CD4-positive, CD25-positive, alpha-beta regulatory T cell (primary cell): Measurements from ENCODE around the gene SV2B. TPM values are rescaled to one million over a fixed set of nuclear protein-coding genes. Genes with fewer than 3 reads are reported as not detected.

Experiments used
- ATAC-seq, 2 donors: fragments of 150-1000 bp; cut with Tn5 transposase; one replicate each; pipeline ENCODE4 v1.10.0; 2021; ENCODE audit warnings: low read depth in 2 of 2, moderate number of reproducible peaks in 2 of 2, moderate library complexity in 1 of 2
- DNase-seq, 3 donors: peaks; one replicate each; pipeline versions ENCODE4 v3.0.0 to v3.0.0-alpha.2; 2012 to 2022; ENCODE audit warnings: mixed read lengths in 1 of 3
- H3K27ac ChIP-seq: one replicate; pipeline ENCODE4 v1.7.0; 2013; ENCODE audit warnings: mild to moderate bottlenecking, low read length; ENCODE audit not compliant: insufficient read depth, poor library complexity, severe bottlenecking
- H3K27me3 ChIP-seq: one replicate; pipeline ENCODE4 v1.7.0; 2013; ENCODE audit warnings: low read length; ENCODE audit not compliant: control insufficient read depth, insufficient read depth
- H3K36me3 ChIP-seq: one replicate; pipeline ENCODE4 v1.7.0; 2013; ENCODE audit warnings: mild to moderate bottlenecking, low read length, moderate library complexity; ENCODE audit not compliant: control insufficient read depth, insufficient read depth
- H3K4me1 ChIP-seq: 2 replicates; pipeline ENCODE4 v1.7.0; 2013; ENCODE audit warnings: mild to moderate bottlenecking, low read length; ENCODE audit not compliant: insufficient read depth, control insufficient read depth, poor library complexity, severe bottlenecking
- H3K4me3 ChIP-seq: one replicate; pipeline ENCODE4 v1.7.0; 2013; ENCODE audit warnings: low read depth, mild to moderate bottlenecking, low read length, moderate library complexity
- H3K9me3 ChIP-seq, 2 experiments: 1 replicate in 1 of 2; 2 replicates in 1 of 2; pipeline ENCODE4 v1.7.0; 2013; ENCODE audit warnings: low read length in 2 of 2, mild to moderate bottlenecking in 1 of 2, moderate library complexity in 1 of 2; ENCODE audit not compliant: control insufficient read depth in 2 of 2
- H3K27ac Mint-ChIP-seq, 3 donors: one replicate each; pipeline ENCODE4 v1.8.0; 2020 to 2022; ENCODE audit warnings: mild to moderate bottlenecking in 3 of 3, mixed read lengths in 3 of 3, moderate library complexity in 2 of 3
- H3K27me3 Mint-ChIP-seq: one replicate; pipeline ENCODE4 v1.8.0; 2022; ENCODE audit warnings: mild to moderate bottlenecking, mixed read lengths
- H3K36me3 Mint-ChIP-seq: one replicate; pipeline ENCODE4 v1.8.0; 2020; ENCODE audit warnings: mixed read lengths
- H3K4me1 Mint-ChIP-seq, 4 donors: one replicate each; pipeline ENCODE4 v1.8.0; 2020 to 2022; ENCODE audit warnings: mixed read lengths in 4 of 4, mild to moderate bottlenecking in 1 of 4
- H3K4me3 Mint-ChIP-seq, 4 donors: one replicate each; pipeline ENCODE4 v1.8.0; 2020 to 2022; ENCODE audit warnings: mild to moderate bottlenecking in 4 of 4, mixed read lengths in 4 of 4, moderate library complexity in 3 of 4
- H3K9me3 Mint-ChIP-seq, 7 donors: one replicate each; pipeline ENCODE4 v1.8.0; 2020 to 2022; ENCODE audit warnings: mixed read lengths in 7 of 7, mild to moderate bottlenecking in 3 of 7, moderate library complexity in 2 of 7
- polyA plus RNA-seq, 4 donors: library from polyadenylated mRNA; unstranded; fragments of 300-500 nt; fragmentation: Illumina TruSeq; gene quantifications; one replicate each; pipeline ENCODE4 v1.2.3, GENCODE V29; 2021
- total RNA-seq: library from RNA; stranded (reverse); gene quantifications from one replicate; pipeline ENCODE4 v1.2.3, GENCODE V29; 2022

Gene SV2B
- total and polyA plus RNA-seq, 5 donors from 2014 or later, result 0.06 TPM; not detected in 4

DNA sequence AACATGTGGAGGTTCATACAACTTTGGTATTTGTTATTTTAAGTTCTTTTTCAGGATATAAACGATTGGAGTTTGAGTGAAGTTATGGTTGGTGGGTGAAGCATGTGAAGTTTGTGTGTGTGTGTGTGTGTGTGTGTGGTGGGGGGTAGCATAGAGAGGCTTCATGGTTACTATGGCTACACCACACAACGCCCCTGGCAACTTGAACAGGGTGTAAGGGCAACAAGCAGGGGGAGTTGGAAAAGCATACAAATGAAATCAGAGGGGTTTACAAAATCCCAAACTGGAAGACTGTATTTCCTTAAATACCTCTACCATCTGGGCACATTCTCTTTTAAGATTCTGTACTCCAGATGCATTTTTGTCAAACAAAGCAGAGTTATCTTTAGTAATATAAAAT, 207.5 kb downstream of the SV2B start:
- Histone ChIP-seq H3K9me3 (no peaks in the 10 kb centered on the region), H3K4me3 (no peak overlapping the region), H3K36me3 (no peaks in the 10 kb centered on the region), H3K27ac (no peak overlapping the region), H3K27me3 (peaks cover 4% of the 10 kb centered on the region), H3K4me1 (peaks cover 74% of the 10 kb centered on the region)
- Mint-ChIP-seq H3K36me3 (no peaks in the 10 kb centered on the region), H3K9me3 (peaks cover 0 to 2% (median 0%) of the 10 kb centered on the region in 7 donors), H3K4me3 (peak overlapping the region in 1 of 4 donors; percentile 3), H3K4me1 (peaks cover 5 to 92% (median 47%) of the 10 kb centered on the region in 4 donors), H3K27me3 (peaks cover 23% of the 10 kb centered on the region), H3K27ac (peak overlapping the region in 2 of 3 donors; percentile 80 to 95)
- DNase-seq, result no peak
- ATAC-seq, result no peak

GRCh38 chr15:91308199-91308598, 208.1 kb downstream of the SV2B start:
- no peaks in the 10 kb centered on the region for H3K9me3 ChIP-seq
- ATAC-seq, result peak in 1 of 2 donors; percentile 39
- H3K27ac Mint-ChIP-seq, result peak overlapping the region in 2 of 3 donors; percentile 67 to 80

DNA sequence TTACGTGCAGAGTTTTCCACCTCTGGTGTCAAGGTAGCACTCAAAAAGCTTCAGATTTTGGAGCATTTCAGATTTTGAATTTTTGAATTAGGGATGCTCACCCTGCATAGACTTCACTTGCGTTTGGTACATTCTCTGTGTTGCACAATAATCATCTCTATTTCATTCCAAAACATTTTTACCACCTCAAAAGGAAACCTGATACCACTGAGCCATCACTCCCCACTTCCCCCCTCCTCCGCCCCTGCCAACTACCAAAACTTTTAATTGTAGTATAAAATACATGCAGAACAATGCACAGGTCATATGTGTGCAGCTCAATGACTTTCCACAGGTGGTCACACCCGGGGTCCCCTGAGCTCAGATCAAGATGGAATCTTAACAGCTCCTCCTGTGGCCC, 208.8 kb downstream of the SV2B start:
- Mint-ChIP-seq H3K9me3 (peaks cover 0 to 6% (median 2%) of the 10 kb centered on the region in 7 donors), H3K27ac (peak overlapping the region in 1 of 3 donors; percentile 21), H3K36me3 (no peaks in the 10 kb centered on the region), H3K4me1 (peaks cover 11 to 89% (median 50%) of the 10 kb centered on the region in 4 donors), H3K27me3 (peaks cover 23% of the 10 kb centered on the region), H3K4me3 (peak overlapping the region; percentile 3 to 53 (median 30))
- H3K4me1 ChIP-seq, result peaks cover 65% of the 10 kb centered on the region
- ATAC-seq (no peak), DNase-seq (no peak)
- H3K36me3 ChIP-seq, result no peaks in the 10 kb centered on the region
- H3K9me3 ChIP-seq, result no peaks in the 10 kb centered on the region
- peak overlapping the region; percentile 26 for H3K4me3 ChIP-seq
- H3K27ac ChIP-seq, result no peak overlapping the region
- peaks cover 4% of the 10 kb centered on the region for H3K27me3 ChIP-seq

More at GRCh38 chr15:91308199-91308598, 208.1 kb downstream of the SV2B start:
- H3K9me3 Mint-ChIP-seq, result peaks cover 0 to 2% (median 0%) of the 10 kb centered on the region in 7 donors
- H3K36me3 Mint-ChIP-seq, result no peaks in the 10 kb centered on the region
- H3K4me1 ChIP-seq, result peaks cover 72% of the 10 kb centered on the region
- peak overlapping the region; percentile 26 for H3K4me3 ChIP-seq
- H3K36me3 ChIP-seq, result no peaks in the 10 kb centered on the region
- H3K4me1 Mint-ChIP-seq, result peaks cover 8 to 92% (median 48%) of the 10 kb centered on the region in 4 donors
- H3K27me3 ChIP-seq, result peaks cover 4% of the 10 kb centered on the region
- H3K4me3 Mint-ChIP-seq, result peak overlapping the region in 3 of 4 donors; percentile 16 to 53 (median 17)
- peaks cover 23% of the 10 kb centered on the region for H3K27me3 Mint-ChIP-seq
- H3K27ac ChIP-seq, result no peak overlapping the region
- DNase-seq, result peak in 1 of 3 donors; percentile 46

DNA sequence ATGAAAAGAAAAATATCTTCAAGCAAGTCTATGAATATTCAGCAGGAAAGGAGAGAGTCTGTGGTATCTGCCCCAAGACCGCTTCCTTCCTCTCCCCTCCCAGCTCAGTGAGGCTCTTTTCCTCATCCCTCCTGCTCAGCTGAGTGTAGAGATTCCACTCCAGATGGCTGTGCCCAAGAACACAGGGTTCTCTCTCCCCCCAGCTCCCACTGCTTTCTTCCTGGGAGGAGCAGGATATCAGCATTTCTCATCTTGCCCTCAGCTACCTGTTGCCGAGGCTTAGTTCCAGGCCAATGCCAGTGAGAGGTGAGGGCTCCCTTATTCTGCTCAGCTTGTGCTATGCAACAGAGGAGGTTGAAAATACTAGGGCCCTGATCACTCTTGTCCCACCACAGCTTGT, 211.9 kb downstream of the SV2B start:
- Mint-ChIP-seq H3K4me3 (peak overlapping the region; percentile 5 to 85 (median 63)), H3K9me3 (peaks cover 0 to 11% (median 2%) of the 10 kb centered on the region in 7 donors), H3K27ac (peak overlapping the region in 2 of 3 donors; percentile 38 to 88), H3K27me3 (peaks cover 25% of the 10 kb centered on the region), H3K4me1 (peaks cover 11 to 81% (median 53%) of the 10 kb centered on the region in 4 donors), H3K36me3 (no peaks in the 10 kb centered on the region)
- Histone ChIP-seq H3K27ac (no peak overlapping the region), H3K4me1 (peaks cover 54% of the 10 kb centered on the region), H3K36me3 (no peaks in the 10 kb centered on the region), H3K27me3 (peaks cover 4% of the 10 kb centered on the region), H3K9me3 (no peaks in the 10 kb centered on the region), H3K4me3 (peak overlapping the region; percentile 65)
- peak in 2 of 3 donors; percentile 36 to 60 for DNase-seq
- peak; percentile 74 for ATAC-seq

DNA sequence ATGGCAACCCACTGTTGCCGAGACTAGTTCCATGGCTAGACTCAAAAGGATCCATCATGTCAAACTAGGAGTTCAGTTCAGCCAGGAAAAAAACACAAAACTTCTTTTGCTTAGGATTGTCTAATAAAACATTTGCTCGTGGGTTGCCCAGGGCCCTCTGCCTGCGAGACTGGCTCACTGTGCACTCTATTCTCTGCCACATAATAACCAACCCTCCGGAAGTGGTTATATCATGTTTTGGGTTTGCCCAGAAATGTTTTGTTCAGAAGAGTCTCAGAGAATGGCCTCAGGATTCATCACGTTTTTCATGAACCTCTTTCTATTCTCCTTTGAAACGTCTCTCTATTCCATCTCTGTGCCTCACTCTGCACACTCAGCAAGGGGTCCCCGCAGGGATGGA, 216.1 kb downstream of the SV2B start:
- Mint-ChIP-seq H3K4me3 (peak overlapping the region in 2 of 4 donors; percentile 2 to 42), H3K27me3 (peaks cover 14% of the 10 kb centered on the region), H3K27ac (peak overlapping the region; percentile 39 to 84 (median 68)), H3K9me3 (peaks cover 0 to 11% (median 1%) of the 10 kb centered on the region in 7 donors), H3K4me1 (peaks cover 21 to 84% (median 62%) of the 10 kb centered on the region in 4 donors), H3K36me3 (no peaks in the 10 kb centered on the region)
- ATAC-seq (peak; percentile 31 to 37), DNase-seq (peak in 1 of 3 donors; percentile 54)
- Histone ChIP-seq H3K27ac (no peak overlapping the region), H3K4me3 (no peak overlapping the region), H3K4me1 (peaks cover 36% of the 10 kb centered on the region), H3K27me3 (no peaks in the 10 kb centered on the region), H3K36me3 (no peaks in the 10 kb centered on the region), H3K9me3 (no peaks in the 10 kb centered on the region)

DNA sequence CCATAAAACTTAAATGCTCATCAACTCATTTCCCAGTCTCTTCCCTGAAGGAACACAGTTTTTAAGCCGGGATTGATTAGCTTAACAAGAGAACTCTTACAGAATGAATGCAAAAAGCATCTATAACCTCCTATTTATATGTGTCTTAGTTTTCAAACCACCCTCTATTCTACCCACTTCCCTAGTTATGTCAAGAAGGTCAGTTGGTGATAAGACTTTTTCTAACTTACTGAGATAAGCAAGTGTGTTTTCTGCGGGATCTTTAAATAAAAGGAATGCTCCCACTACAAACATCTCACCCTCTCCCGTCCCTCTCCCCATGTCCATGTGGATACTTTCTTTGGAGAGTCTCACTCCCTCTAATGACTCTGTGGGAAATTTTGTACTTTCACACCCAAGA, 218.5 kb downstream of the SV2B start:
- Mint-ChIP-seq H3K27me3 (peaks cover 7% of the 10 kb centered on the region), H3K4me1 (peaks cover 15 to 69% (median 47%) of the 10 kb centered on the region in 4 donors), H3K4me3 (peak overlapping the region in 3 of 4 donors; percentile 7 to 44 (median 18)), H3K27ac (peak overlapping the region; percentile 87 to 96 (median 88)), H3K9me3 (peaks cover 0 to 5% (median 0%) of the 10 kb centered on the region in 7 donors), H3K36me3 (no peaks in the 10 kb centered on the region)
- Histone ChIP-seq H3K36me3 (no peaks in the 10 kb centered on the region), H3K9me3 (no peaks in the 10 kb centered on the region), H3K27me3 (no peaks in the 10 kb centered on the region), H3K4me1 (peaks cover 18% of the 10 kb centered on the region), H3K27ac (peak overlapping the region; percentile 62), H3K4me3 (no peak overlapping the region)
- DNase-seq, result no peak
- ATAC-seq, result no peak

GRCh38 chr15:91318931-91319330, 218.9 kb downstream of the SV2B start:
- Mint-ChIP-seq H3K27me3 (peaks cover 7% of the 10 kb centered on the region), H3K9me3 (peaks cover 0 to 7% (median 0%) of the 10 kb centered on the region in 7 donors), H3K4me3 (peak overlapping the region in 3 of 4 donors; percentile 7 to 78 (median 68)), H3K36me3 (no peaks in the 10 kb centered on the region), H3K27ac (peak overlapping the region; percentile 87 to 99 (median 88)), H3K4me1 (peaks cover 15 to 69% (median 46%) of the 10 kb centered on the region in 4 donors)
- H3K36me3 ChIP-seq, result no peaks in the 10 kb centered on the region
- H3K4me1 ChIP-seq, result peaks cover 18% of the 10 kb centered on the region
- peak overlapping the region; percentile 62 for H3K27ac ChIP-seq
- H3K27me3 ChIP-seq, result no peaks in the 10 kb centered on the region
- ATAC-seq (no peak), DNase-seq (no peak)
- no peaks in the 10 kb centered on the region for H3K9me3 ChIP-seq
- H3K4me3 ChIP-seq, result peak overlapping the region; percentile 65
